ENCODE measurements around the gene CASK.

DNA sequence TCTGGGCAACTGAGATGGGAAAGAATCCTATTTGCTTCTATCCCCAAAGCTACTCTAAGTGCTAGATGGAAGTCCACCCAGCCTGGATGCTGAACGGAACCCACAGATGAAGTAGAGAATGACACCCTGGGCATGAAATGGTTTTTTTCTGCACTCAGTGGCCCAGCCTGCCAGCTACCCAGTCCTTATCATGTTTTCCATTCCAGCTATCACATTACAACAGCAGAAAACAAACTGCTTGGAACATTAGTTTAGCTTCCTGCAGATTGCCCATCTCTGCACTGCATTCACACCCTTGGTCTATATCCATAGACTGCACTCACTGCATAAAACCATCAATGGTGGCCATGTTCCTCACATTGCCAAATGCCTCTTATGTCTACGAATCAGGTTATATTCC lies 397.1 kb downstream of the CASK start:
- TF ChIP-seq LEF1 (IDR thresholded peaks at IDR 0.05; ENCODE audit: borderline replicate concordance): no peak
- no peak for TF ChIP-seq BHLHE40 (IDR thresholded peaks at IDR 0.05; ENCODE audit: borderline replicate concordance)
- no peak for TF ChIP-seq ZNF384 (IDR thresholded peaks at IDR 0.05)
- TF ChIP-seq SP1 (IDR thresholded peaks at IDR 0.05): no peak
- TF ChIP-seq TARDBP (IDR thresholded peaks at IDR 0.05): no peak
- no peak for TF ChIP-seq SUZ12 (IDR thresholded peaks at IDR 0.05)
- no peak for TF ChIP-seq ARNT (IDR thresholded peaks at IDR 0.05)
- TF ChIP-seq, protein P1, sequence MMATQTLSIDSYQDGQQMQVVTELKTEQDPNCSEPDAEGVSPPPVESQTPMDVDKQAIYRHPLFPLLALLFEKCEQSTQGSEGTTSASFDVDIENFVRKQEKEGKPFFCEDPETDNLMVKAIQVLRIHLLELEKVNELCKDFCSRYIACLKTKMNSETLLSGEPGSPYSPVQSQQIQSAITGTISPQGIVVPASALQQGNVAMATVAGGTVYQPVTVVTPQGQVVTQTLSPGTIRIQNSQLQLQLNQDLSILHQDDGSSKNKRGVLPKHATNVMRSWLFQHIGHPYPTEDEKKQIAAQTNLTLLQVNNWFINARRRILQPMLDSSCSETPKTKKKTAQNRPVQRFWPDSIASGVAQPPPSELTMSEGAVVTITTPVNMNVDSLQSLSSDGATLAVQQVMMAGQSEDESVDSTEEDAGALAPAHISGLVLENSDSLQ (IDR thresholded peaks at IDR 0.05): no peak
